Measurements from ENCODE around the gene MLH1. TPM values are rescaled to one million over a fixed set of nuclear protein-coding genes. Genes with fewer than 3 reads are reported as not detected.
A peak's percentile ranks its signal among the peaks of the same experiment; 100 is the strongest.

MLH1 gene
- total and polyA plus RNA-seq, 5 donors from 2014 or later = 18.8 to 34.5 (median 22.3) TPM

DNA sequence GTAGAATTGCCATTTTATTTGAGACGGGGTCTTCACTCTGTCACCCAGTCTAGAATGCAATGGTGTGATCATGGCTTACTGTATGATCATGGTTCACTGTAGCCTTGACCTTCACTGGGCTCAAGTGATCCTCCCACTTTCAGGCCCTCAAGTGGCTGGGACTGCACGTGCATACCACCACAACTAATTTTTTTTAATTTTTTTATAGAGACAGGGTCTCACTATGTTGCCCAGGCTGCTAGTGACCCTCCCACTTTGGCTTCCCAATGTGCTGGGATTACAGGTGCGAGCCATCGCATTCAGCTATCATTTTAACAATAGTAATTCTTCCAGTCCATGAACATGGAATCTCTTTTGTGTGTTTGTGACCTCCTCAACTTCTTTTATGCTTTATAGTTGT is 12.3 kb upstream of the MLH1 start:
- Mint-ChIP-seq H3K27ac (no peak overlapping the region), H3K9me3 (peaks cover 0 to 18% (median 7%) of the 10 kb centered on the region in 7 donors), H3K36me3 (peaks cover 40% of the 10 kb centered on the region), H3K4me3 (no peak overlapping the region), H3K4me1 (peaks cover 0 to 4% (median 2%) of the 10 kb centered on the region in 4 donors), H3K27me3 (no peaks in the 10 kb centered on the region)
- Histone ChIP-seq H3K27me3 (ENCODE audit: control insufficient read depth, insufficient read depth, low read length) (no peaks in the 10 kb centered on the region), H3K36me3 (ENCODE audit: control insufficient read depth, insufficient read depth, low read length) (peaks cover 47% of the 10 kb centered on the region), H3K9me3 (ENCODE audit: control insufficient read depth in 2 of 2, low read length in 2 of 2) (peaks cover 0 to 4% of the 10 kb centered on the region in 2 experiments), H3K4me1 (ENCODE audit: control insufficient read depth, insufficient read depth, low read length, poor library complexity, severe bottlenecking) (no peaks in the 10 kb centered on the region), H3K27ac (ENCODE audit: insufficient read depth, low read length, poor library complexity, severe bottlenecking) (no peak overlapping the region), H3K4me3 (ENCODE audit: low read depth, low read length) (no peak overlapping the region)
- DNase-seq (no peak), ATAC-seq (ENCODE audit: low read depth in 2 of 2) (no peak)

- Histone ChIP-seq H3K4me1 (ENCODE audit: control insufficient read depth, insufficient read depth, low read length, poor library complexity, severe bottlenecking) (peaks cover 51% of the 10 kb centered on the region), H3K27ac (ENCODE audit: insufficient read depth, low read length, poor library complexity, severe bottlenecking) (peak overlapping the region; percentile 45), H3K36me3 (ENCODE audit: control insufficient read depth, insufficient read depth, low read length) (peaks cover 41% of the 10 kb centered on the region), H3K9me3 (ENCODE audit: control insufficient read depth in 2 of 2, low read length in 2 of 2) (no peaks in the 10 kb centered on the region), H3K27me3 (ENCODE audit: control insufficient read depth, insufficient read depth, low read length) (no peaks in the 10 kb centered on the region), H3K4me3 (ENCODE audit: low read depth, low read length) (peak overlapping the region; percentile 95)
- ATAC-seq (ENCODE audit: low read depth in 2 of 2) = no peak
- H3K36me3 Mint-ChIP-seq = peaks cover 23% of the 10 kb centered on the region
- H3K27me3 Mint-ChIP-seq = no peaks in the 10 kb centered on the region
- H3K9me3 Mint-ChIP-seq = peaks cover 0 to 2% (median 0%) of the 10 kb centered on the region in 7 donors
- peaks cover 14 to 47% (median 36%) of the 10 kb centered on the region in 4 donors for H3K4me1 Mint-ChIP-seq
- DNase-seq = peak in 2 of 3 donors; percentile 25 to 48
- peak overlapping the region in 2 of 3 donors; percentile 21 to 64 for H3K27ac Mint-ChIP-seq
- H3K4me3 Mint-ChIP-seq = peak overlapping the region; percentile 29 to 82 (median 62)
These were observed 5.0 kb upstream of the MLH1 start for GRCh38 chr3:36988356-36988755.

DNA sequence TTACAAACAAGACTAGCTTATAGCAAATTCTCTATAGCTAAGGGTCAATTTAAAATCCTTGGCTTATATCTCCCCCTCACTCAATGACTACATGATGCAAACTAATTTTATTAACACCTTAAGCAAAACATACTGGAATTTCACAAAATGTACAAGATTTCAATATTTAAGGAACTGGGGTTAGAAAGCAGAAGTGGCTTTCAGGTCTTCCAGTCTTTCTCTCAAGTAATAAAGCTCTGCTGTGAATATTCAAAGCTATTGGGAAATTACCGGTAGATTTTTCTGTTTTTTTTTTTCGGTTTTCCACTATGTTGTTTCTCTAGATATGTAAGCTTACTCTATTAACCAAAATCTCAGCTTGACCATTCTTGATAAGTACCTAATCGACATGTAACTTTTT is 4.3 kb upstream of the MLH1 start:
- Histone ChIP-seq H3K4me1 (ENCODE audit: control insufficient read depth, insufficient read depth, low read length, poor library complexity, severe bottlenecking) (peaks cover 53% of the 10 kb centered on the region), H3K27ac (ENCODE audit: insufficient read depth, low read length, poor library complexity, severe bottlenecking) (peak overlapping the region; percentile 24), H3K4me3 (ENCODE audit: low read depth, low read length) (peak overlapping the region; percentile 95)

DNA sequence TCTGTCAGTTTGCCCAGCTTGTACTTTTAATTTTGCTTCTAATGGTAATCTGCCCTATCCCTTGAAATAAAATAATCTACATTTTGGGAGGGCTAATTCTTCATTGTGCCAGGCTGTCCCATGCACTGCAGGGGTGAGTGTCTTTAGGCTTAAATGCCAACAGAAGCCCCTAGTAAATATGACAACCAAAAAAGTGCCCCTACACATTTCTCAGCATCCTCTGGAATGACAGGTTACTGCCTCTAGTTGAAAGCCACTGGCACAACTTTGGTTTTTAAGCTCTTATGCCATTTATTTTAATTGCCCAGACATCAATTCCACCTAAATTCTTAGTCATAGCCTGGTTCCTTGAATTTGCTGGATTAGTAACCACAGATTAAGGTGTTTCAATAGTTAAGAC is 3.8 kb upstream of the MLH1 start:
- H3K36me3 Mint-ChIP-seq = peaks cover 16% of the 10 kb centered on the region
- peak overlapping the region in 2 of 3 donors; percentile 60 to 76 for H3K27ac Mint-ChIP-seq

More for the DNA sequence above, 4.3 kb upstream of the MLH1 start:
- H3K36me3 Mint-ChIP-seq = peaks cover 16% of the 10 kb centered on the region
- DNase-seq (no peak), ATAC-seq (ENCODE audit: low read depth in 2 of 2) (no peak)
- peak overlapping the region in 2 of 4 donors; percentile 80 to 82 for H3K4me3 Mint-ChIP-seq
- no peaks in the 10 kb centered on the region for H3K27me3 ChIP-seq (ENCODE audit: control insufficient read depth, insufficient read depth, low read length)
- H3K27me3 Mint-ChIP-seq = no peaks in the 10 kb centered on the region
- peaks cover 14 to 47% (median 36%) of the 10 kb centered on the region in 4 donors for H3K4me1 Mint-ChIP-seq
- peaks cover 34% of the 10 kb centered on the region for H3K36me3 ChIP-seq (ENCODE audit: control insufficient read depth, insufficient read depth, low read length)
- H3K9me3 Mint-ChIP-seq = peaks cover 0 to 2% (median 0%) of the 10 kb centered on the region in 7 donors
- no peaks in the 10 kb centered on the region for H3K9me3 ChIP-seq (ENCODE audit: control insufficient read depth in 2 of 2, low read length in 2 of 2)
- peak overlapping the region in 2 of 3 donors; percentile 52 to 60 for H3K27ac Mint-ChIP-seq

DNA sequence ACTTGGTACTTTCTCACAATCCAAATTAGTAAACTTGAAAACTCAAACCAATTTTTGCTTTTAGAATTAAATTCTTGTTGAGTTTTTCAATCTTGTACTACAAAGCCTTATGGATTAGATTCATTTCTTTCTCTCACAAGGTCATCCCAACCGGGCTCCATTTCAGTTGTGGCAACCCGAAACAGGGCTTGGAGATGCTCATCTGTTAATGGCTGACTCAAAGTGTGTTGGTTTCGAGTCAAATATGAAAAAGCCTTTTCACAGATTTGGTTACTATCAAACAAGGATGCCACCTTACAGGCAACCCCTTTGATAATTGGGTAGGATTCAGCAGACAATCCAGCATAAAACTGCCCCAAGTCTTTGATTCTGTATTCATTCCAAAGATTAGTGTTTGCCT is 2.2 kb upstream of the MLH1 start:
- H3K4me1 Mint-ChIP-seq = peaks cover 14 to 51% (median 31%) of the 10 kb centered on the region in 4 donors
- H3K9me3 Mint-ChIP-seq = peaks cover 0 to 2% (median 0%) of the 10 kb centered on the region in 7 donors
- Histone ChIP-seq H3K9me3 (ENCODE audit: control insufficient read depth in 2 of 2, low read length in 2 of 2) (no peaks in the 10 kb centered on the region), H3K27ac (ENCODE audit: insufficient read depth, low read length, poor library complexity, severe bottlenecking) (peak overlapping the region; percentile 99), H3K36me3 (ENCODE audit: control insufficient read depth, insufficient read depth, low read length) (peaks cover 14% of the 10 kb centered on the region), H3K4me1 (ENCODE audit: control insufficient read depth, insufficient read depth, low read length, poor library complexity, severe bottlenecking) (peaks cover 58% of the 10 kb centered on the region), H3K4me3 (ENCODE audit: low read depth, low read length) (peak overlapping the region; percentile 95), H3K27me3 (ENCODE audit: control insufficient read depth, insufficient read depth, low read length) (no peaks in the 10 kb centered on the region)
- ATAC-seq (ENCODE audit: low read depth in 2 of 2) = no peak
- H3K4me3 Mint-ChIP-seq = no peak overlapping the region
- no peak overlapping the region for H3K27ac Mint-ChIP-seq
- peaks cover 10% of the 10 kb centered on the region for H3K36me3 Mint-ChIP-seq
- no peaks in the 10 kb centered on the region for H3K27me3 Mint-ChIP-seq
- DNase-seq = peak in 1 of 3 donors; percentile 34

More for the DNA sequence above, 3.8 kb upstream of the MLH1 start:
- H3K4me1 Mint-ChIP-seq = peaks cover 14 to 47% (median 35%) of the 10 kb centered on the region in 4 donors
- H3K4me3 ChIP-seq (ENCODE audit: low read depth, low read length) = peak overlapping the region; percentile 95
- H3K27me3 Mint-ChIP-seq = no peaks in the 10 kb centered on the region
- H3K27me3 ChIP-seq (ENCODE audit: control insufficient read depth, insufficient read depth, low read length) = no peaks in the 10 kb centered on the region
- DNase-seq (no peak), ATAC-seq (ENCODE audit: low read depth in 2 of 2) (no peak)
- H3K4me1 ChIP-seq (ENCODE audit: control insufficient read depth, insufficient read depth, low read length, poor library complexity, severe bottlenecking) = peaks cover 58% of the 10 kb centered on the region
- no peaks in the 10 kb centered on the region for H3K9me3 ChIP-seq (ENCODE audit: control insufficient read depth in 2 of 2, low read length in 2 of 2)
- H3K4me3 Mint-ChIP-seq = peak overlapping the region in 2 of 4 donors; percentile 80 to 82
- H3K9me3 Mint-ChIP-seq = peaks cover 0 to 2% (median 0%) of the 10 kb centered on the region in 7 donors
- H3K27ac ChIP-seq (ENCODE audit: insufficient read depth, low read length, poor library complexity, severe bottlenecking) = peak overlapping the region; percentile 99
- peaks cover 29% of the 10 kb centered on the region for H3K36me3 ChIP-seq (ENCODE audit: control insufficient read depth, insufficient read depth, low read length)

DNA sequence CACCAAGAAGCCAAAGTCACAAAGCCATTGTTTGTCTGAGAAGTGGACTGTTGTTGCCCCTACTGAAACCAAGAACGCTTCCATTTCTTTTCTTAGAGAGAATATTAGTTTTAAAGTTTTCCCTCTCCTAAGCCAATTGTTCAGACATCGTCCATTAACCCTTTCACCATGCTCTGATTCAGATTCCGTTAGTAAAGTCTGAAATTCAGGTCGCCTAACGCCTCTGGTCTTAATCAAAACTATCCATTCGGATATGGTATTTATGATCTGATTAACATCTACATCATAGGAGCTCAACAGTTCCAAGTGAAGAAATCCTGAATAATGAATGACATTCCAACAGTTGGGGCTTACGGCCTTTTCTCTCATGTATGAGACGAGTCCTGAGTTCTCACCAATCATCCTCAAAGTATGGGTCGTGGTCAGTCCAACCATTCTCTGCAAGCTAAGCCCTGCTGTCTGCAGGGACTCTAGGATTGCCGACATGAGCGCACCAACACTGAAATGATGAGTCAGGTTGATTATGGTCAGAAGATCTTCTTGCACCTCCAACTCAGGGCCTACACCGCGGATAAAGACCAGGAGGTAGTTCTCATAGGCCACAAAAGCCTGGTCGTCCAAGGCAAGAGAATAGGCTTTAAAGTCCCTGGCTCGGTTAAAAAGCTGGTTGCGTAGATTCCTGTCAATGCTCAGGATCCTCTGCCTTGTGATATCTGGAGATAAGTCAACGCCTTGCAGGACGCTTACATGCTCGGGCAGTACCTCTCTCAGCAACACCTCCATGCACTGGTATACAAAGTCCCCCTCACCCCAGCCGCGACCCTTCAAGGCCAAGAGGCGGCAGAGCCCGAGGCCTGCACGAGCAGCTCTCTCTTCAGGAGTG is 1.2 kb upstream of the MLH1 start:
- DNase-seq (no peak), ATAC-seq (ENCODE audit: low read depth in 2 of 2) (no peak)
- H3K4me1 Mint-ChIP-seq = peaks cover 16 to 54% (median 33%) of the 10 kb centered on the region in 4 donors
- no peaks in the 10 kb centered on the region for H3K9me3 ChIP-seq (ENCODE audit: control insufficient read depth in 2 of 2, low read length in 2 of 2)
- no peak overlapping the region for H3K27ac Mint-ChIP-seq
- peaks cover 12% of the 10 kb centered on the region for H3K36me3 ChIP-seq (ENCODE audit: control insufficient read depth, insufficient read depth, low read length)
- no peaks in the 10 kb centered on the region for H3K27me3 ChIP-seq (ENCODE audit: control insufficient read depth, insufficient read depth, low read length)
- peak overlapping the region; percentile 95 for H3K4me3 ChIP-seq (ENCODE audit: low read depth, low read length)
- H3K9me3 Mint-ChIP-seq = peaks cover 0 to 2% (median 0%) of the 10 kb centered on the region in 7 donors
- no peak overlapping the region for H3K4me3 Mint-ChIP-seq
- H3K4me1 ChIP-seq (ENCODE audit: control insufficient read depth, insufficient read depth, low read length, poor library complexity, severe bottlenecking) = peaks cover 58% of the 10 kb centered on the region
- peak overlapping the region; percentile 99 for H3K27ac ChIP-seq (ENCODE audit: insufficient read depth, low read length, poor library complexity, severe bottlenecking)
- H3K27me3 Mint-ChIP-seq = no peaks in the 10 kb centered on the region
- H3K36me3 Mint-ChIP-seq = peaks cover 17% of the 10 kb centered on the region

DNA sequence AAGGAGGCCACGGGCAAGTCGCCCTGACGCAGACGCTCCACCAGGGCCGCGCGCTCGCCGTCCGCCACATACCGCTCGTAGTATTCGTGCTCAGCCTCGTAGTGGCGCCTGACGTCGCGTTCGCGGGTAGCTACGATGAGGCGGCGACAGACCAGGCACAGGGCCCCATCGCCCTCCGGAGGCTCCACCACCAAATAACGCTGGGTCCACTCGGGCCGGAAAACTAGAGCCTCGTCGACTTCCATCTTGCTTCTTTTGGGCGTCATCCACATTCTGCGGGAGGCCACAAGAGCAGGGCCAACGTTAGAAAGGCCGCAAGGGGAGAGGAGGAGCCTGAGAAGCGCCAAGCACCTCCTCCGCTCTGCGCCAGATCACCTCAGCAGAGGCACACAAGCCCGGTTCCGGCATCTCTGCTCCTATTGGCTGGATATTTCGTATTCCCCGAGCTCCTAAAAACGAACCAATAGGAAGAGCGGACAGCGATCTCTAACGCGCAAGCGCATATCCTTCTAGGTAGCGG is 452 bp upstream of the MLH1 start, which contains the start of gene EPM2AIP1:
Gene EPM2AIP1 (minus strand): TSS at position 326 of the 520 bp plus-strand sequence. CDS start 54 bp downstream, at position 272.
- peaks cover 16% of the 10 kb centered on the region for H3K36me3 ChIP-seq (ENCODE audit: control insufficient read depth, insufficient read depth, low read length)
- no peak within 1 kb of the TSS for H3K4me3 Mint-ChIP-seq
- peak within 1 kb of the TSS; percentile 99 for H3K27ac ChIP-seq (ENCODE audit: insufficient read depth, low read length, poor library complexity, severe bottlenecking)
- peak in 2 of 3 donors; percentile 98 to 100 for DNase-seq
- H3K4me3 ChIP-seq (ENCODE audit: low read depth, low read length) = peak within 1 kb of the TSS; percentile 95
- no peaks in the 10 kb centered on the region for H3K9me3 ChIP-seq (ENCODE audit: control insufficient read depth in 2 of 2, low read length in 2 of 2)
- ATAC-seq (ENCODE audit: low read depth in 2 of 2) = peak; percentile 85 to 87
- peaks cover 13 to 53% (median 33%) of the 10 kb centered on the region in 4 donors for H3K4me1 Mint-ChIP-seq
- no peaks in the 10 kb centered on the region for H3K27me3 ChIP-seq (ENCODE audit: control insufficient read depth, insufficient read depth, low read length)
- H3K27ac Mint-ChIP-seq = no peak within 1 kb of the TSS
- peaks cover 0 to 2% (median 0%) of the 10 kb centered on the region in 7 donors for H3K9me3 Mint-ChIP-seq
- no peaks in the 10 kb centered on the region for H3K27me3 Mint-ChIP-seq
- H3K36me3 Mint-ChIP-seq = peaks cover 22% of the 10 kb centered on the region
- H3K4me1 ChIP-seq (ENCODE audit: control insufficient read depth, insufficient read depth, low read length, poor library complexity, severe bottlenecking) = peaks cover 54% of the 10 kb centered on the region
